Astrocyte (in vitro differentiated cells and primary cell): ENCODE results near the gene MS4A4E.

ENCODE experiments used
- CTCF ChIP-seq: IDR thresholded peaks from 2 replicates; pipeline ENCODE4 v1.5.1; 2011; ENCODE audit warnings: low read depth, mild to moderate bottlenecking, inconsistent platforms, low read length, moderate library complexity; ENCODE audit not compliant: insufficient read depth
- EZH2 ChIP-seq: IDR thresholded peaks from 2 replicates; pipeline ENCODE4 v1.6.1; 2012; ENCODE audit warnings: mild to moderate bottlenecking, low read length, inconsistent platforms; ENCODE audit not compliant: insufficient read depth

- TF ChIP-seq CTCF (no peak), EZH2 (no peak)
Observed at GRCh38 chr11:60242740-60243239, at the start of gene MS4A4E.
